ENCODE results near the gene WASL. TPM values are rescaled to one million over a fixed set of nuclear protein-coding genes. Genes with fewer than 3 reads are reported as not detected.

WASL gene
- polyA plus RNA-seq, 1 donor (not counting 4 experiments of a cell fraction or from before 2014, with no cell fraction given), result 17.5 TPM

DNA sequence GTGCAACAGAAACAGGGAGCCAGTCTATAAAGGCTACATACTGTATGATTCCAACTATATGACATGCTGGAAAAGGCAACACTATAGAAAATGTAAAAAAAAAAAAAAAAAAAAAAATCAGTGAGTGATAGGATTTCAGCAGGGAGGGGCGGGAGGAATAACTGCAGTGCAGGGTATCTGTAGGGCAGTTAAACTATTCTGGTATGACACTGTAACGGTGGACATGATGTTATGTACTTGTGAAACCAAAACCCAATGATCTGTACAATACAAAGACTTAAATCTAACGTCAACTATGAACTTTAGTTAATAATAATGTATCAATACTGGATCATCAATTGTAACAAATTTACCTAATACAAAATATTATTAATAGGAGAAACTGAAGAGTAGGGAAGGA is 14.3 kb downstream of the WASL start:
- FAIRE-seq, result no peak
- H3K9me1 ChIP-seq (ENCODE audit: control insufficient read depth, extremely low read depth, insufficient read depth, low read length), result no peaks in the 10 kb centered on the region
- DNase-seq (ENCODE audit: low read depth, low spot score), result no peak
- peaks cover 96% of the 10 kb centered on the region for H3K79me2 ChIP-seq (ENCODE audit: control insufficient read depth, insufficient read depth, low read length)
- peaks cover 3% of the 10 kb centered on the region for H4K20me1 ChIP-seq (ENCODE audit: control insufficient read depth, extremely low read depth, insufficient read depth, low read length)
- TF ChIP-seq, protein P1, sequence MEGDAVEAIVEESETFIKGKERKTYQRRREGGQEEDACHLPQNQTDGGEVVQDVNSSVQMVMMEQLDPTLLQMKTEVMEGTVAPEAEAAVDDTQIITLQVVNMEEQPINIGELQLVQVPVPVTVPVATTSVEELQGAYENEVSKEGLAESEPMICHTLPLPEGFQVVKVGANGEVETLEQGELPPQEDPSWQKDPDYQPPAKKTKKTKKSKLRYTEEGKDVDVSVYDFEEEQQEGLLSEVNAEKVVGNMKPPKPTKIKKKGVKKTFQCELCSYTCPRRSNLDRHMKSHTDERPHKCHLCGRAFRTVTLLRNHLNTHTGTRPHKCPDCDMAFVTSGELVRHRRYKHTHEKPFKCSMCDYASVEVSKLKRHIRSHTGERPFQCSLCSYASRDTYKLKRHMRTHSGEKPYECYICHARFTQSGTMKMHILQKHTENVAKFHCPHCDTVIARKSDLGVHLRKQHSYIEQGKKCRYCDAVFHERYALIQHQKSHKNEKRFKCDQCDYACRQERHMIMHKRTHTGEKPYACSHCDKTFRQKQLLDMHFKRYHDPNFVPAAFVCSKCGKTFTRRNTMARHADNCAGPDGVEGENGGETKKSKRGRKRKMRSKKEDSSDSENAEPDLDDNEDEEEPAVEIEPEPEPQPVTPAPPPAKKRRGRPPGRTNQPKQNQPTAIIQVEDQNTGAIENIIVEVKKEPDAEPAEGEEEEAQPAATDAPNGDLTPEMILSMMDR (optimal IDR thresholded peaks at IDR 0.05 in 1 of 3, IDR thresholded peaks at IDR 0.05 in 1 of 3, conservative IDR thresholded peaks at IDR 0.05 in 1 of 3; ENCODE audit: extremely low read depth in 1 of 3, insufficient read depth in 2 of 3, low read length in 3 of 3), result no peak
- TF ChIP-seq EZH2 (IDR thresholded peaks at IDR 0.05; ENCODE audit: low read length), result no peak
- no peaks in the 10 kb centered on the region for H3K9me3 ChIP-seq (ENCODE audit: control insufficient read depth, low read depth, low read length)
- dilution Hi-C loops (cut with MboI; ENCODE audit: extremely low pct_ligation_motif_present, low sequenced_read_pairs), result no loop called here
- H3K4me1 ChIP-seq (ENCODE audit: control insufficient read depth, extremely low read depth, insufficient read depth, low read length), result no peaks in the 10 kb centered on the region
- no peak overlapping the region for H3K9ac ChIP-seq (ENCODE audit: control insufficient read depth, extremely low read depth, insufficient read depth, low read length)
- no peak overlapping the region for H3K4me2 ChIP-seq (ENCODE audit: control insufficient read depth, extremely low read depth, insufficient read depth, low read depth, low read length)
- no peak overlapping the region for H2AFZ ChIP-seq (ENCODE audit: control insufficient read depth, low read length)
- H3K36me3 ChIP-seq (ENCODE audit: control insufficient read depth in 2 of 2, extremely low read depth in 1 of 2, insufficient read depth in 2 of 2, low read length in 2 of 2), result no peaks in the 10 kb centered on the region
- no peak overlapping the region for H3K27ac ChIP-seq (ENCODE audit: control insufficient read depth, insufficient read depth, low read length)
- H3K27me3 ChIP-seq (ENCODE audit: control insufficient read depth, extremely low read depth, insufficient read depth, low read length), result no peaks in the 10 kb centered on the region
- no peak overlapping the region for H3K4me3 ChIP-seq (ENCODE audit: control insufficient read depth in 2 of 3, extremely low read depth in 1 of 3, insufficient read depth in 2 of 3, low read depth in 1 of 3, low read length in 3 of 3)

DNA sequence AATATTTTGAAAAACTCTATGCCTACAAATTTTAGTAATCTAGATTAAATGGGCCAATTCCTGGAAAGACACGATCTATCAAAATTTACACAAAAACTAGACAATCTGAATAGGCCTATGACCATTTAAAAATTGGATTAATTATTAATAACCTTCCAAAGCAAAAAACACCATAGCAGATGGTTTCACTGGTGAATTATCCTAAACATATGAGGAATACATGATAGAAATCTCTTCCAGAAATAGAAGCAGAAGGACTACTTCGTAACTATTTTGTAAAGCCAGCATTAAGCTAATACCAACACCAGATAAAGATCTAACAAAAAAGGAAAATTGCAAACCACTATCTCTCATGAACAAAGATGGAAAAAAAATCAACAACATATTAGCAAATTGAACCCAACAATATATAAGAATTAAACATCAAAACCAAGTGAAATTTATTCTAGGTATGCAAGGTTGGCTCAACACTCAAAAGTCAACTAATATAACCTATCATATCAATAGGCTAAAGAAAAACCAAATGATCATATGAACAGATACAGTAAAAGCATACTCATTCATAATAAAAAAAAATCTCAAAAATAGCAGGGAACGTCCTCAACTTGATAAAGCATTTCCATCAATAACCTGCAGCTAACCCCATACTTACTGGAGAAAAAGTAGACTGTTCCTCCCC is 16.3 kb downstream of the WASL start:
- Histone ChIP-seq H3K4me2 (ENCODE audit: control insufficient read depth, extremely low read depth, insufficient read depth, low read depth, low read length) (no peak overlapping the region), H3K9me3 (ENCODE audit: control insufficient read depth, low read depth, low read length) (no peaks in the 10 kb centered on the region), H3K4me1 (ENCODE audit: control insufficient read depth, extremely low read depth, insufficient read depth, low read length) (no peaks in the 10 kb centered on the region), H3K9ac (ENCODE audit: control insufficient read depth, extremely low read depth, insufficient read depth, low read length) (no peak overlapping the region), H3K4me3 (ENCODE audit: control insufficient read depth in 2 of 3, extremely low read depth in 1 of 3, insufficient read depth in 2 of 3, low read depth in 1 of 3, low read length in 3 of 3) (no peak overlapping the region), H3K79me2 (ENCODE audit: control insufficient read depth, insufficient read depth, low read length) (peaks cover 96% of the 10 kb centered on the region), H3K27me3 (ENCODE audit: control insufficient read depth, extremely low read depth, insufficient read depth, low read length) (no peaks in the 10 kb centered on the region), H3K36me3 (ENCODE audit: control insufficient read depth in 2 of 2, extremely low read depth in 1 of 2, insufficient read depth in 2 of 2, low read length in 2 of 2) (peaks cover 0 to 1% of the 10 kb centered on the region in 2 experiments), H3K9me1 (ENCODE audit: control insufficient read depth, extremely low read depth, insufficient read depth, low read length) (no peaks in the 10 kb centered on the region), H3K27ac (ENCODE audit: control insufficient read depth, insufficient read depth, low read length) (no peak overlapping the region), H4K20me1 (ENCODE audit: control insufficient read depth, extremely low read depth, insufficient read depth, low read length) (peaks cover 3% of the 10 kb centered on the region), H2AFZ (ENCODE audit: control insufficient read depth, low read length) (no peak overlapping the region)
- TF ChIP-seq, protein P1 (optimal IDR thresholded peaks at IDR 0.05 in 1 of 3, IDR thresholded peaks at IDR 0.05 in 1 of 3, conservative IDR thresholded peaks at IDR 0.05 in 1 of 3; ENCODE audit: extremely low read depth in 1 of 3, insufficient read depth in 2 of 3, low read length in 3 of 3), result no peak
- no peak for TF ChIP-seq EZH2 (IDR thresholded peaks at IDR 0.05; ENCODE audit: low read length)
- FAIRE-seq (no peak), DNase-seq (ENCODE audit: low read depth, low spot score) (no peak)
- dilution Hi-C loops (cut with MboI; ENCODE audit: extremely low pct_ligation_motif_present, low sequenced_read_pairs), result no loop called here
